SKM-1 (cell line): ENCODE results near the gene OR6K3.
"Not testable (repeated sequence)": the region's sequence is repeated elsewhere in the genome, so short reads cannot be mapped to it uniquely, and the experiment has no call there.

Experiments used
- DNase-seq: peaks from one replicate; lab custom pipeline; 2025; ENCODE audit not compliant: unreplicated experiment; lab: John Stamatoyannopoulos, UW

Gene OR6K3, protein sequence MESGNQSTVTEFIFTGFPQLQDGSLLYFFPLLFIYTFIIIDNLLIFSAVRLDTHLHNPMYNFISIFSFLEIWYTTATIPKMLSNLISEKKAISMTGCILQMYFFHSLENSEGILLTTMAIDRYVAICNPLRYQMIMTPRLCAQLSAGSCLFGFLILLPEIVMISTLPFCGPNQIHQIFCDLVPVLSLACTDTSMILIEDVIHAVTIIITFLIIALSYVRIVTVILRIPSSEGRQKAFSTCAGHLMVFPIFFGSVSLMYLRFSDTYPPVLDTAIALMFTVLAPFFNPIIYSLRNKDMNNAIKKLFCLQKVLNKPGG

DNA sequence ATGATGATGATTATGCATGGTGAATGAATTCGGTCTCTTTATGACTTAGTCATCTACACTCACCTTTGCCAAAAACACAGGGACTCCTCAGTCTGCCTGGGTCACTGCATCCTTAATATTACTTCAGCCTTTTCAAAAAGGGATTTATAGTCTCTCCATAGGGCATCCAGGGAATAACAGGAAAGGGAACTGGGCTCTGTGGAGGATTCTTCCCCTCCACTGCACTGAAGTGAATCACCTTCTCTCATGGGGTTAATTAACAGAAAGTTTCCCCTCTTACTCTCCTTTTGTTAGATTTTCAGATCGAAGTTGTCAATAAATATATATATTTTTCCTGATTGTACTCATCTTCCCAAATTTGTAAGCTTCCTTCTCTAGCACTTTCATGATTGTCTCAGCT lies at the start of gene OR6K3:
Gene OR6K3, minus strand, starts transcription at position 101 of the 400 bp plus-strand sequence. CDS start 2,605 bp downstream, outside the sequence.
- DNase-seq = no peak

DNA sequence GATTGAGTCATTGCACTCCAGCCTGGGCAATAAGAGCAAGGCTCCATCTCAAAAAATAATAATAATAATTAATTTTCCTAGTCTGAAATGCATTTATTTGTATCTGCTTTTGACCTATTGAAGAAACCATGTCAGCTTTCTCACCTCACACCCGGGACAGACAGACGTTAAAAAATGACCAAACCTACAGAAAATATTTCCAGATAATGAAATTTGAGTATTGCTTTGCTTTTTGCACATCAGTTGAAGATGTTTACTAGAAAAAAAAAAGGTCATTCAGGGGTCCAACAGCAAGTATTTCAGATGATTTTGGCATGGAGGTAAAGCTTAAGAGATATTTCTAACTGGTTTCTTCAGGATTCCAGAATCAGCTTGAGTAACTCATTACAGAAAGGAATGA lies 33.9 kb upstream of the OR6K3 start, which contains the start of gene OR6K6:
Gene OR6K6, plus strand, starts transcription at position 301 of the 400 bp plus-strand sequence. CDS start 168 bp downstream, outside the sequence.
- no peak for DNase-seq

DNA sequence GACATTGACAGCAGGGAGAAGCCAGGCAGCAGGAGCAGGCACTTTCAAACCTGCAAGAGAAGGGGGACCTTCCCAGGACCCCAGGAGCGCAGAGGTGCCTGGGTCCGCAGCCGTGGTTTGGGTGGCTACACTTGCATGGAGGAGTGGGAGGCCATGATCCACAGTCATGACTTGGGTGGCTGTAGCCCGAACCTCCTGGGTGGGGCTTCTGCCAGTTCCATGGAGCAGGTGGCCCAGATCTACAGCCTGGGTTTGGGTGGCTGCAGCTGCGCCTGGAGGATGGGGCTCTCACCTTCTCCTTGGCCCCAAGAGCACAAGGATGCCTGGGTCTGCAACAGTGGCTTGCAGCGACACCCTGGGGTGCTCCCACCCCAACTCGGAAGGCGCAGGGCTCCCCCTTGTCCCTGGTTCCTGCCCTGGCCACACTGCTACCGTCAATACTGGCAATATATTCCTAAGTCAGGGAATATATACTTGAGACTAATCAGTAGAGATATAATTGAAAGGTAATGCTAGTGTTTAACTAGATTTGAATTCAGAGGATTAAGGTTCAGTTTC lies 31.7 kb upstream of the OR6K3 start:
- no peak for DNase-seq

DNA sequence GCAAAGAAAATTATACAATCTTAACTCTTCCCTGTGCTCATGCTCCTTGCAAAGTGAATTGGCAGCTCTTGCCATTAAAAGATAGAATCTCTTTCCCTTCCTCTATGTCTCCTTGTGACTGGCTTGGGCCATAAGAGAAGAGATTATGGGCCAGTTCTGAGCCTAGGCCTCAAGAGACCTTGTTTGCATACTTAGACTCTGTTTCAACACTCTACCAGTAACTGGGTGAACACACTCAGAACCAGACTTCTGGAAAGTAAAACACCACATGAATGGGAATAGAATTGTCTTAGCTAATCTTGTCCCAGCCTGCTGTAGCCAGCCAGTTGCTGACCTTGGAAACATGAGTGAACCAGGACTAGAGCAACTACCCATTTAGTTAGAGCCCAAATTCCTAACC lies 15.3 kb upstream of the OR6K3 start:
- no peak for DNase-seq

DNA sequence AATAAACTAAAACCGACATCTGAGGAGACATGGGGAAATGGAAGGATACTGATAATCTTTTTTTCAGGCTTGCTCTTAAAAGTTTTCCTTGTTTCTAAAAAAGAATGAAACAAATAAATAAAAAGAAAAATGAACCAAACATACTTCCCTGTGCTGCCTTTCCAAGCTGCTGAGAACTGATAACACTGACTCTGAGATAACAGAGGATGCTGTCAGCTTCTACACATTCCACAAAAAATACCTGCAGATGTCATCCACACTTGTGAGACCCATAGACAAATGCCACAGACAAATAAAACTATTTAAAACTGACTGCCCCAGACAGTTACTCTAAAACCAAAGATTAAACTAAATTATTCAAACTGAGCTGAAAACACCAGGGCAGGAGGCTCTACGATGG lies 12.0 kb upstream of the OR6K3 start:
- no peak for DNase-seq

- DNase-seq = no peak
Observed at GRCh38 chr1:158731707-158732106, 11.2 kb upstream of the OR6K3 start.

DNA sequence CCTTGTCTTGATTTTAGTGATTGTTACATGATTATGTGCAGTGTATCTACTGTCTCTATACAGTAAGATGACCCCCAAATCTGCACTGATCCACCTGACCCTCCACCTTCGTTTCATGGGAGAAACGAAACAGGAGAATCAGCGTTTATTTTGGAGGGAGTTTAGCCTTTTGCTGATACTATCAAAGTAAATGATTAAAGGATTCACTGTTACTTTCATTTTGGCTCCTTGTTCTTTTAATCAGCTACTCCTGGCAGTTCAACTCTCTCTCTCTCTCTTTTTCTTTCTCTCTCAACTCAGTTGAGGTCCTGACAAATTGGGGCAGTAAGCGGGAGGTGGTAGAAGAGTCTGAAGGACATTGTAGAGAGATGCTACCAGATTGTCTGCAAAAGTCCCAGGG lies 9.9 kb upstream of the OR6K3 start:
- no peak for DNase-seq

- no peak for DNase-seq
Observed at GRCh38 chr1:158728510-158729225, 8.1 kb upstream of the OR6K3 start.

- no peak for DNase-seq
Observed at GRCh38 chr1:158724442-158724841, 3.9 kb upstream of the OR6K3 start.

GRCh38 chr1:158719664-158720063 lies 856 bp downstream of the OR6K3 start:
- DNase-seq = no peak

GRCh38 chr1:158717344-158717743 lies 3.2 kb downstream of the OR6K3 start:
- DNase-seq = no peak

DNA sequence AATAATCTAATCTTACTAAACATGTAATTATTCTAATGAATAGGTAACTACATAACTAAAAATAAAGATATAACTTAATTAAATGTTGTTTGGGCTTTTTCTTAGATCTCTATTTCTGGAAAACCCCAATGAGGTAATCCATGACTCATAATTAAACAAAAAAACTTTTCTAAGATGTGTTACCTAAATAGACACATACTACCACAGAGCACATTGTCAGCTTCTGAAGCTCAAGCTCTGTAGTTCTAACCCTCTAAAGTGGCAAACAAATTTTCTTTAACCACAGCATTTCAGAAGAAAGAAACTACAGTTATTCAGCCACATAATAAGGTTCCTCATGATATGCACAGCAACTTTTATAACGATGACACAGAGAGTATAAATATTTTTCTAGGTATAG lies 4.2 kb downstream of the OR6K3 start:
- no peak for DNase-seq

GRCh38 chr1:158714754-158715153 lies 5.8 kb downstream of the OR6K3 start:
- DNase-seq = no peak

GRCh38 chr1:158711098-158711497 lies 9.4 kb downstream of the OR6K3 start:
- DNase-seq = no peak

DNA sequence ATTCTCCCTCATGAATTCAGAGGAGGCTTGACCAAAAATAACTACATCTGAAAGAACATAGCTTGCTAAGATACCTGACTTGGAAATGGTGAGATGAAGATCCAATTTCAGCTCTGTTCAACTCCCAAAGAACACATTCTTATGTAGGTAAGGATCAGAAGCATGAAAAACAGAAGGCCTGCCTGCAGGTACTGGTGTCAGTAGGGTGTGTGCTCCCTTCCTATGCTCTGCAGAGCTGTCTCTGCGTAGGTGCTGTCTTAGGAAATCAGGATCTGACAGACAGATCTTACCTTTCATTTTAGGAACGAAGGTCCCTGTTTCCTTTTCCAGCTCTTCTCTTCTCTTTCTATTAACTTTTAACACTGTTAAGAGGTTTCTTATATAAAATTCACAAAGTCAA lies 14.4 kb downstream of the OR6K3 start:
- no peak for DNase-seq

- no peak for DNase-seq
Observed at GRCh38 chr1:158700552-158700951, 20.0 kb downstream of the OR6K3 start, which contains the start of gene OR6K2. Gene OR6K2, minus strand, starts transcription at chr1:158700652. Its CDS starts 0 bp downstream, at chr1:158700652.

DNA sequence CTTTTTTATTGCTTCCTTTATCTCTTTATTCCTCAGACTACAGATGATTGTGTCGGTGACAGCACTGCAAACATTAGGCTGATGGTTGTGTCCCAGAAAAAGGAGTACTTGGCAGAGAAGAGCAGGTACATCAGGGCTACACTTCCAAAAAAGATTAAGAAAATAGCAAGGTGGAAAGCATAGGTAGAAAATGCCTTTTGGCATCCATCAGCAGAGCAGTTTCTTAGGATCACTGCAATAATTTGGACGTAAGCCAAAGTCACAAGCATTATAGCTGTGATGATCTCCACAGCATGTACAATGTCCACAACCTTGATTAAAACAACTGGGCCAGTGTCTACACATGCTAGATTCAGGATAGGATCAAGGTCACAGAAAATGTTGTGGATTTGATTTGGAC lies 25.9 kb downstream of the OR6K3 start:
- DNase-seq = no peak

- DNase-seq = no peak
Observed at GRCh38 chr1:158692356-158692755, 28.2 kb downstream of the OR6K3 start.

DNA sequence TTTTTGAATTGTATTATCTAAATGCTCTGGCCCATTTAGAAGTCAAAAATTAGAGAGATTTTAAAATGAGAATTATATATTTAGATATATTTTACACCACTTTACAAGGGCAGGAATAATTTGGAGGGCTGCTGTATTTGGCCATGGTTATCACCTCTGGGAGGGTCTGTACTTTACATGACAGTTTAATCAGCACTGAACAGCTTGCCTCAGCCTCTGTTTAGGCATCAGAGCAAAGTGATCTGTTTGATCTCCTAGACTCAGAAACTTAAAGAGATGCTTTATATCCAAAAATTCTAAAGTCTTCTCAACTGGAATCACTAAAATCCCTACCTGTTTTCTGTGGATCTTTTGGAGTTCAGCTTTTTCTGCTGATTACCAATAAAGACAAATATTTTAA lies 28.6 kb downstream of the OR6K3 start:
- no peak for DNase-seq

GRCh38 chr1:158691149-158691548 lies 29.4 kb downstream of the OR6K3 start:
- not testable (repeated sequence) for DNase-seq

DNA sequence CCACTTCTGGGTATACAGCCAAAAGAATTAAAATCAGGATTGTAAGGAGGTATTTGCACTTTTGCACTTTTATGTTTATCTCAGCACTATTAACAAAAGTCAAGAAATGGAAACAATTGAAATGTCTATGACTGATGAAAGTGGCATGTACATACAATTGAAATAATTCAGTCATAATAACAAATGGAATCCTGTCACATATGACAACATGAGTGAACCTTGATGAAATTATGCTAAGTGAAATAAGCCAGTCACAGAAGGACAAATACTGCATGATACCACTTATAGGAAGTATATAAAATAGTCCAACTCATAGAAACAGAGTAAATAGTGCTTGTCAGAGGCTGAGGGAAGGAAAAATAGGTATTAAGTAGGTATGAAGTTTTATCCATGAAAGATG lies 30.6 kb downstream of the OR6K3 start:
- no peak for DNase-seq

GRCh38 chr1:158689110-158689509 lies 31.4 kb downstream of the OR6K3 start:
- DNase-seq = no peak
